Naive thymus-derived CD4-positive, alpha-beta T cell (primary cell): ENCODE results near the gene PITPNC1. TPM values are rescaled to one million over a fixed set of nuclear protein-coding genes. Genes with fewer than 3 reads are reported as not detected.
"Not testable (repeated sequence)": the region's sequence is repeated elsewhere in the genome, so short reads cannot be mapped to it uniquely, and the experiment has no call there.

Experiments
- ATAC-seq: fragments of 150-1000 bp; cut with Tn5 transposase; 2 replicates; pipeline ENCODE4 v1.10.0; 2021; ENCODE audit warnings: mild to moderate bottlenecking, moderate library complexity
- CTCF ChIA-PET: fragments of 350-600 bp; sonication (Branson Sonifier 250); formaldehyde crosslinking; loops from one replicate; lab custom pipeline; 2021; ENCODE audit warnings: antibody characterized with exemption; lab: Charles Lee
- POLR2A ChIA-PET: fragments of 350-600 bp; sonication (Branson Sonifier 250); formaldehyde crosslinking; loops from one replicate; lab custom pipeline; 2021; ENCODE audit warnings: antibody characterized with exemption, inconsistent platforms; lab: Charles Lee
- DNase-seq, 9 donors: peaks; one replicate each; pipeline versions ENCODE4 v3.0.0 to v3.0.0-alpha.2; 2020 to 2022; ENCODE audit warnings: mixed read lengths in 1 of 9
- H3K27ac ChIP-seq: one replicate; pipeline ENCODE4 v1.7.0; 2013; ENCODE audit warnings: mild to moderate bottlenecking, low read depth, low read length, moderate library complexity
- H3K27me3 ChIP-seq, 2 donors: one replicate each; pipeline ENCODE4 v1.7.0; 2013; ENCODE audit warnings: low read length in 2 of 2, mild to moderate bottlenecking in 2 of 2, moderate library complexity in 2 of 2; ENCODE audit not compliant: control insufficient read depth in 2 of 2, insufficient read depth in 2 of 2
- H3K36me3 ChIP-seq, 3 experiments: 1 replicate in 2 of 3; 2 replicates in 1 of 3; pipeline ENCODE4 v1.7.0; 2013; ENCODE audit warnings: low read length in 3 of 3, mild to moderate bottlenecking in 3 of 3, moderate library complexity in 1 of 3; ENCODE audit not compliant: insufficient read depth in 3 of 3, control insufficient read depth in 2 of 3
- H3K4me1 ChIP-seq, 2 donors: one replicate each; pipeline ENCODE4 v1.7.0; 2013; ENCODE audit warnings: low read length in 2 of 2, mild to moderate bottlenecking in 2 of 2, moderate library complexity in 1 of 2; ENCODE audit not compliant: control insufficient read depth in 2 of 2, insufficient read depth in 2 of 2
- H3K4me3 ChIP-seq: 2 replicates; pipeline ENCODE4 v1.7.0; 2013; ENCODE audit warnings: mild to moderate bottlenecking, low read length
- H3K9me3 ChIP-seq, 3 experiments: 1 replicate in 2 of 3; 2 replicates in 1 of 3; pipeline ENCODE4 v1.7.0; 2013; ENCODE audit warnings: low read length in 3 of 3; ENCODE audit not compliant: control insufficient read depth in 2 of 3
- H3K27ac Mint-ChIP-seq, 9 donors: one replicate each; pipeline ENCODE4 v1.8.0; 2020 to 2022; ENCODE audit warnings: mixed read lengths in 9 of 9, mild to moderate bottlenecking in 8 of 9, moderate library complexity in 5 of 9, inconsistent platforms in 2 of 9
- H3K27me3 Mint-ChIP-seq, 5 donors: one replicate each; pipeline ENCODE4 v1.8.0; 2021 to 2022; ENCODE audit warnings: mixed read lengths in 5 of 5, mild to moderate bottlenecking in 1 of 5
- H3K36me3 Mint-ChIP-seq, 5 donors: one replicate each; pipeline ENCODE4 v1.8.0; 2020 to 2022; ENCODE audit warnings: mixed read lengths in 5 of 5, mild to moderate bottlenecking in 3 of 5, inconsistent platforms in 1 of 5
- H3K4me1 Mint-ChIP-seq, 7 donors: one replicate each; pipeline ENCODE4 v1.8.0; 2020 to 2022; ENCODE audit warnings: mixed read lengths in 7 of 7, mild to moderate bottlenecking in 3 of 7, inconsistent platforms in 1 of 7
- H3K4me3 Mint-ChIP-seq, 10 donors: one replicate each; pipeline ENCODE4 v1.8.0; 2020 to 2022; ENCODE audit warnings: mild to moderate bottlenecking in 10 of 10, mixed read lengths in 10 of 10, moderate library complexity in 6 of 10, inconsistent platforms in 2 of 10
- H3K9me3 Mint-ChIP-seq, 11 donors: one replicate each; pipeline ENCODE4 v1.8.0; 2020 to 2022; ENCODE audit warnings: mixed read lengths in 11 of 11, mild to moderate bottlenecking in 4 of 11, inconsistent platforms in 1 of 11, moderate library complexity in 1 of 11
- intact Hi-C, 2 donors: fragments of 100-400 bp; cut with micrococcal nuclease; formaldehyde crosslinking; loops; one replicate each; pipeline ENCODE4 v1.15.1; 2023
- polyA plus RNA-seq, 2 donors: library from polyadenylated mRNA; unstranded; fragments of 300-500 nt; fragmentation: Illumina TruSeq; gene quantifications; one replicate each; pipeline ENCODE4 v1.2.3, GENCODE V29; 2021
- total RNA-seq, 6 experiments: library from RNA in 5 of 6; stranded (reverse) in 5 of 6; gene quantifications; 1 replicate in 5 of 6; 2 replicates in 1 of 6; pipeline ENCODE4 v1.2.3 and lab custom pipeline; 2021 to 2026

PITPNC1 gene
- total and polyA plus RNA-seq, 7 experiments from 2014 or later = 53.1 to 148 (median 102) TPM

DNA sequence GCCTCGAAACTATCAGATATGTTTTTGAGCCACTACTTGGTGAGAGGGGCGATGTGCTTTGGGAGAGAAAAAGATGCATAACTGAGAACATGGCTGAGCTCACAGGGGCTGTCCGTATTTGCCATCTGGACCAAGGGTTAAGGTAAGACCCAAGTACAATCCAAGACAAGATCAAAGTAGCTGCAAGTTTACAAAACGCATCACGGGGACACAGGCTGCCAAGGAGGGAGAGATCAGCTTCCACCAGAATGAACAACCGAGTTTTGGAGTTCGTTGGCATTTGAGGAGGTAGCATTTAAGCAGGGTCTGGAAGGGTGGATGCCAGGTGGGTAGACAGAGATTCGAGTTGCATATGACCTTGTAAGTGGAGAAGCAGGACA is 2.2 kb downstream of the PITPNC1 start:
- ATAC-seq (no peak), DNase-seq (no peak)
- H3K9me3 ChIP-seq = no peaks in the 10 kb centered on the region
- intact Hi-C loops = loop anchor here (1.0 to 10.0 kb wide), 9 partner anchors 11 to 1174 kb away; partner anchors contain the start of genes KPNA2 (in 1 of the 2) and PRKAR1A (in 1 of the 2)
- Mint-ChIP-seq H3K27me3 (no peaks in the 10 kb centered on the region), H3K4me3 (peak overlapping the region; percentile 86 to 99 (median 95)), H3K4me1 (peaks cover 31 to 71% (median 49%) of the 10 kb centered on the region in 7 donors), H3K9me3 (no peaks in the 10 kb centered on the region), H3K27ac (peak overlapping the region; percentile 83 to 98 (median 95)), H3K36me3 (peaks cover 0 to 21% (median 12%) of the 10 kb centered on the region in 5 donors)
- no peaks in the 10 kb centered on the region for H3K27me3 ChIP-seq
- peaks cover 22 to 45% of the 10 kb centered on the region in 2 donors for H3K4me1 ChIP-seq
- POLR2A ChIA-PET = interaction anchor here (0.7 to 10.5 kb wide), 23 partner anchors 10 to 871 kb away, joined by 3 to 176 read pairs (median 9); partner anchors contain the start of gene PSMD12
- peak overlapping the region; percentile 92 for H3K4me3 ChIP-seq
- CTCF ChIA-PET = interaction anchor here (0.6 to 9.6 kb wide), 22 partner anchors 9 to 311 kb away, joined by 3 to 180 read pairs (median 4); no protein-coding TSS in a partner anchor
- peak overlapping the region; percentile 86 for H3K27ac ChIP-seq
- peaks cover 0 to 15% (median 5%) of the 10 kb centered on the region in 3 experiments for H3K36me3 ChIP-seq

- Histone ChIP-seq H3K9me3 (no peaks in the 10 kb centered on the region), H3K36me3 (peaks cover 0 to 21% (median 5%) of the 10 kb centered on the region in 3 experiments), H3K27ac (peak overlapping the region; percentile 60), H3K27me3 (no peaks in the 10 kb centered on the region), H3K4me3 (no peak overlapping the region), H3K4me1 (peaks cover 20 to 31% of the 10 kb centered on the region in 2 donors)
- ChIA-PET POLR2A (interaction anchor here (1.2 to 10.5 kb wide), 4 partner anchors 56 to 94 kb away, joined by 3 to 176 read pairs (median 4); no protein-coding TSS in a partner anchor), CTCF (interaction anchor here (0.6 to 9.6 kb wide), 5 partner anchors 49 to 94 kb away, joined by 3 to 180 read pairs (median 4); no protein-coding TSS in a partner anchor)
- Mint-ChIP-seq H3K27me3 (no peaks in the 10 kb centered on the region), H3K36me3 (peaks cover 0 to 29% (median 21%) of the 10 kb centered on the region in 5 donors), H3K4me1 (peaks cover 25 to 72% (median 47%) of the 10 kb centered on the region in 7 donors), H3K4me3 (peak overlapping the region in 9 of 10 donors; percentile 35 to 78 (median 64)), H3K9me3 (no peaks in the 10 kb centered on the region), H3K27ac (peak overlapping the region; percentile 43 to 98 (median 88))
- DNase-seq = no peak
- ATAC-seq = no peak
- intact Hi-C loops = no loop called here
Measured at GRCh38 chr17:67381929-67382257, 4.8 kb downstream of the PITPNC1 start.

DNA sequence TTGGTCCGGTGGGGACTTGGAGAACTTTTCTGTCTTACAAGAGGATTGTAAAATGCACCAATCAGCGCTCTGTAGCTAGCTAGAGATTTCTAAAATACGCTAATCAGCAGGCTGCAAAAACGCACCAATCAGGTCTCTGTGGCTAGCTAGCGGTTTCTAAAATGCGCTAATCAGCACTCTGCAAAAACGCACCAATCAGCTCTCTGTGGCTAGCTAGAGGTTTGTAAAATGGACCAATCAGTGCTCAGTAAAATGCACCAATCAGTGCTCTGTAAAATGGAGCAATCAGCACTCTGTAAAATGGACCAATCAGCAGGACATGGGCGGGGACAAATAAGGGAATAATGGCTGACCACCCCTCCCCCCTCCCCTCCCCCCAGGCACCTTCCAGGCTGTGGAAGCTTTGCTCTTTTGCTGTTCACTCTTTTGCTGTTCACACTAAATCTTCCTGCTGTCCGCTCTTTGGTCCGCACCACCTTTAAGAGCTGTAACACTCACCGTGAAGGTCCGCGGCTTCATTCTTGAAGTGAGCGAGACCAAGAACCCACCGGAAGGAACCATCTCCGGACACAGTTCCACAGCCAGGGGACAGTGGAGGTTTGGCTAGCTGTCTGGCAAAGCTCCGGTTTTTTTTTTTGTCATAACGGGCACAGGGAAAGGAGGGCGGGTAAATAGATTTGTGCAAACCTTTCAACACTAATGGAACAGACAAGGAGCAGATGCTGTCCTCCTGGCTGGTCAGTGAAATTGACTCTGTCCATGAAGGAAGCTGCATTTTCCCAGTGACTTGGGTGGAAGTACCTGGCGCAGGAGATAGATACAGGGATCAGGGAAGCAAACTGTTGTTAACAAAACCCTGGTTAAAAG is 8.3 kb downstream of the PITPNC1 start:
- intact Hi-C loops = no loop called here
- Mint-ChIP-seq H3K4me3 (peak overlapping the region in 6 of 10 donors; percentile 1 to 47 (median 36)), H3K9me3 (no peaks in the 10 kb centered on the region)

GRCh38 chr17:67386965-67387551 is 10.0 kb downstream of the PITPNC1 start:
- Mint-ChIP-seq H3K4me1 (peaks cover 53 to 96% (median 69%) of the 10 kb centered on the region in 7 donors), H3K9me3 (peaks cover 0 to 2% (median 0%) of the 10 kb centered on the region in 11 donors), H3K27me3 (no peaks in the 10 kb centered on the region), H3K36me3 (peaks cover 0 to 32% (median 19%) of the 10 kb centered on the region in 5 donors), H3K4me3 (peak overlapping the region in 6 of 10 donors; percentile 19 to 45 (median 31)), H3K27ac (peak overlapping the region; percentile 68 to 99 (median 93))
- CTCF ChIA-PET = interaction anchor here (0.6 to 4.2 kb wide), 11 partner anchors 9 to 217 kb away, joined by 3 to 33 read pairs (median 3); partner anchors contain the start of gene PITPNC1
- Histone ChIP-seq H3K27me3 (no peaks in the 10 kb centered on the region), H3K27ac (peak overlapping the region; percentile 46), H3K4me1 (peaks cover 26 to 50% of the 10 kb centered on the region in 2 donors), H3K36me3 (peaks cover 0 to 11% (median 5%) of the 10 kb centered on the region in 3 experiments), H3K4me3 (no peak overlapping the region), H3K9me3 (no peaks in the 10 kb centered on the region)
- ATAC-seq = peak; percentile 22
- intact Hi-C loops = loop anchor here (1.0 kb wide), 3 partner anchors 47 to 88 kb away; no protein-coding TSS in a partner anchor
- peak in 3 of 9 donors; percentile 42 to 78 (median 59) for DNase-seq
- POLR2A ChIA-PET = interaction anchor here (0.5 to 6.6 kb wide), 14 partner anchors 9 to 170 kb away, joined by 3 to 53 read pairs (median 5); partner anchors contain the start of gene PITPNC1

More for the DNA sequence above, 8.3 kb downstream of the PITPNC1 start:
- Mint-ChIP-seq H3K4me1 (peaks cover 37 to 90% (median 63%) of the 10 kb centered on the region in 7 donors), H3K27me3 (no peaks in the 10 kb centered on the region), H3K27ac (peak overlapping the region in 8 of 9 donors; percentile 5 to 98 (median 87)), H3K36me3 (peaks cover 0 to 29% (median 13%) of the 10 kb centered on the region in 5 donors)
- ChIA-PET POLR2A (interaction anchor here (0.7 to 6.6 kb wide), 6 partner anchors 48 to 91 kb away, joined by 3 to 53 read pairs (median 5); no protein-coding TSS in a partner anchor), CTCF (interaction anchor here (0.6 to 2.9 kb wide), 9 partner anchors 21 to 186 kb away, joined by 3 to 33 read pairs (median 3); no protein-coding TSS in a partner anchor)
- Histone ChIP-seq H3K27me3 (no peaks in the 10 kb centered on the region), H3K9me3 (no peaks in the 10 kb centered on the region), H3K4me3 (no peak overlapping the region), H3K27ac (no peak overlapping the region), H3K36me3 (peaks cover 0 to 11% (median 5%) of the 10 kb centered on the region in 3 experiments), H3K4me1 (peaks cover 14 to 49% of the 10 kb centered on the region in 2 donors)
- ATAC-seq (no peak), DNase-seq (no peak)

- intact Hi-C loops, H3K4me3 ChIP-seq, ATAC-seq, H3K27me3 ChIP-seq, DNase-seq, H3K9me3 Mint-ChIP-seq, H3K9me3 ChIP-seq, H3K27me3 Mint-ChIP-seq, H3K36me3 ChIP-seq: not testable (repeated sequence)
- H3K4me1 Mint-ChIP-seq = peaks cover 52 to 96% (median 72%) of the 10 kb centered on the region in 7 donors
- POLR2A ChIA-PET = interaction anchor here (0.5 to 6.6 kb wide), 14 partner anchors 9 to 164 kb away, joined by 3 to 53 read pairs (median 8); partner anchors contain the start of gene PITPNC1
- peak overlapping the region in 4 of 10 donors; percentile 11 to 87 (median 16) for H3K4me3 Mint-ChIP-seq
- CTCF ChIA-PET = interaction anchor here (0.7 to 4.2 kb wide), 13 partner anchors 10 to 89 kb away, joined by 3 to 33 read pairs (median 5); partner anchors contain the start of gene PITPNC1
- Histone ChIP-seq H3K4me1 (peaks cover 29 to 45% of the 10 kb centered on the region in 2 donors), H3K27ac (peak overlapping the region; percentile 76)
- peaks cover 0 to 27% (median 21%) of the 10 kb centered on the region in 5 donors for H3K36me3 Mint-ChIP-seq
- H3K27ac Mint-ChIP-seq = peak overlapping the region; percentile 73 to 99 (median 94)
Measured at GRCh38 chr17:67388536-67388935, 11.5 kb downstream of the PITPNC1 start.
